ENCODE data around the gene NOXRED1.
"Not testable (repeated sequence)": the region's sequence is repeated elsewhere in the genome, so short reads cannot be mapped to it uniquely, and the experiment has no call there.

Gene NOXRED1

DNA sequence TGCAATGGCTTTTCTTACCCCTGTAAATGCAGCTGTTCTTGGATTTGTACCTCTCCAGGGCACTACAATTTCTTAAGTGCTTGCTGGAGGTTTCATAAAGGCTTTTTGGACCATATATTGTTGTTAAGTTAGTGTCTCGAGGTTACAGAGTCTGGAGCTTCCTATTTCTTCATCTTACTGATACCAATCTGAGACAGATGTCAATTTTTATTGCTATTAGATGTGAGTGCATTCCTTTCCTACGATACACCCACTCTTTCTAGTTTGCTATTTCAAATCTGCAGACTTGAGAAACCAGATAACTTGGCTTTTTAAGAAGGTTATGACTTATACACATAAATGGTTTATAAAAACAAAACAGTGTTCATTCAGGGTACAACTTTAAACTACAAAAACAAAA, 2.1 kb downstream of the NOXRED1 start:
- Histone ChIP-seq H3K79me1 (ENCODE audit: low read length) (no peaks in the 10 kb centered on the region), H3K27me3 (ENCODE audit: insufficient read depth, low read length, poor library complexity) (no peaks in the 10 kb centered on the region), H3K79me2 (ENCODE audit: control insufficient read depth, insufficient read depth, low read length) (no peaks in the 10 kb centered on the region), H3K4me1 (ENCODE audit: control insufficient read depth, low read depth, low read length) (no peaks in the 10 kb centered on the region), H3K27ac (ENCODE audit: low read depth, low read length) (no peak overlapping the region), H4K5ac (ENCODE audit: low read length) (no peak overlapping the region), H2BK5ac (ENCODE audit: low read length) (no peak overlapping the region), H3K9ac (ENCODE audit: low read length) (no peak overlapping the region), H2BK15ac (replicated peaks; ENCODE audit: low read depth) (no peak overlapping the region), H3K23ac (ENCODE audit: low read length) (no peak overlapping the region), H3K36me3 (ENCODE audit: control insufficient read depth, insufficient read depth, low read length) (peaks cover 1% of the 10 kb centered on the region), H2BK120ac (ENCODE audit: low read depth, low read length) (no peak overlapping the region), H4K8ac (ENCODE audit: low read depth, low read length) (no peak overlapping the region), H3K4me3 (ENCODE audit: low read length) (no peak overlapping the region), H3K4ac (ENCODE audit: low read depth, low read length) (no peak overlapping the region), H3K56ac (ENCODE audit: low read length) (no peak overlapping the region), H3K18ac (ENCODE audit: low read length) (no peak overlapping the region), H2AK5ac (ENCODE audit: low read length) (no peak overlapping the region), H3K4me2 (ENCODE audit: low read length) (no peak overlapping the region)
- DNase-seq, result no peak
- WGBS (ENCODE audit: extremely low coverage, insufficient coverage, low lambda C conversion rate), result no CpG with 5 or more reads among the region's 2 CpGs

GRCh38 chr14:77416836-77417235, 6.5 kb downstream of the NOXRED1 start:
- Histone ChIP-seq H4K5ac (ENCODE audit: low read length) (no peak overlapping the region), H3K56ac (ENCODE audit: low read length) (no peak overlapping the region), H3K4me3 (ENCODE audit: low read length) (no peak overlapping the region), H3K79me2 (ENCODE audit: control insufficient read depth, insufficient read depth, low read length) (no peaks in the 10 kb centered on the region), H3K27ac (ENCODE audit: low read depth, low read length) (no peak overlapping the region), H3K4ac (ENCODE audit: low read depth, low read length) (no peak overlapping the region), H4K8ac (ENCODE audit: low read depth, low read length) (no peak overlapping the region), H3K36me3 (ENCODE audit: control insufficient read depth, insufficient read depth, low read length) (no peaks in the 10 kb centered on the region), H3K9ac (ENCODE audit: low read length) (no peak overlapping the region), H3K23ac (ENCODE audit: low read length) (no peak overlapping the region), H2BK5ac (ENCODE audit: low read length) (no peak overlapping the region), H3K79me1 (ENCODE audit: low read length) (no peaks in the 10 kb centered on the region), H2BK120ac (ENCODE audit: low read depth, low read length) (no peak overlapping the region), H2AK5ac (ENCODE audit: low read length) (no peak overlapping the region), H2BK15ac (replicated peaks; ENCODE audit: low read depth) (no peak overlapping the region), H3K18ac (ENCODE audit: low read length) (no peak overlapping the region), H3K27me3 (ENCODE audit: insufficient read depth, low read length, poor library complexity) (no peaks in the 10 kb centered on the region), H3K4me1 (ENCODE audit: control insufficient read depth, low read depth, low read length) (no peaks in the 10 kb centered on the region), H3K4me2 (ENCODE audit: low read length) (no peak overlapping the region)
- DNase-seq, result no peak
- WGBS (ENCODE audit: extremely low coverage, insufficient coverage, low lambda C conversion rate), result no CpG with 5 or more reads among the region's 8 CpGs

GRCh38 chr14:77416098-77416497, 7.2 kb downstream of the NOXRED1 start:
- DNase-seq; H2BK120ac ChIP-seq (ENCODE audit: low read depth, low read length); H4K5ac ChIP-seq (ENCODE audit: low read length); H3K36me3 ChIP-seq (ENCODE audit: control insufficient read depth, insufficient read depth, low read length); H2AK5ac ChIP-seq (ENCODE audit: low read length); H3K9ac ChIP-seq (ENCODE audit: low read length); H2BK15ac ChIP-seq (replicated peaks; ENCODE audit: low read depth); H3K27ac ChIP-seq (ENCODE audit: low read depth, low read length); H3K56ac ChIP-seq (ENCODE audit: low read length); H3K4ac ChIP-seq (ENCODE audit: low read depth, low read length); H3K79me2 ChIP-seq (ENCODE audit: control insufficient read depth, insufficient read depth, low read length); H3K23ac ChIP-seq (ENCODE audit: low read length); H3K18ac ChIP-seq (ENCODE audit: low read length); H3K4me3 ChIP-seq (ENCODE audit: low read length); H4K8ac ChIP-seq (ENCODE audit: low read depth, low read length); H3K4me2 ChIP-seq (ENCODE audit: low read length); H2BK5ac ChIP-seq (ENCODE audit: low read length); H3K79me1 ChIP-seq (ENCODE audit: low read length); H3K4me1 ChIP-seq (ENCODE audit: control insufficient read depth, low read depth, low read length); H3K27me3 ChIP-seq (ENCODE audit: insufficient read depth, low read length, poor library complexity): not testable (repeated sequence)
- WGBS (ENCODE audit: extremely low coverage, insufficient coverage, low lambda C conversion rate), result no CpG with 5 or more reads among the region's 3 CpGs

- DNase-seq; H3K27me3 ChIP-seq (ENCODE audit: insufficient read depth, low read length, poor library complexity); H3K4ac ChIP-seq (ENCODE audit: low read depth, low read length); H2BK5ac ChIP-seq (ENCODE audit: low read length); H2BK15ac ChIP-seq (replicated peaks; ENCODE audit: low read depth); H2AK5ac ChIP-seq (ENCODE audit: low read length); H3K79me2 ChIP-seq (ENCODE audit: control insufficient read depth, insufficient read depth, low read length); H3K79me1 ChIP-seq (ENCODE audit: low read length); H3K18ac ChIP-seq (ENCODE audit: low read length); H3K4me3 ChIP-seq (ENCODE audit: low read length); H3K9ac ChIP-seq (ENCODE audit: low read length); H3K4me1 ChIP-seq (ENCODE audit: control insufficient read depth, low read depth, low read length); H3K23ac ChIP-seq (ENCODE audit: low read length); H3K56ac ChIP-seq (ENCODE audit: low read length); H3K36me3 ChIP-seq (ENCODE audit: control insufficient read depth, insufficient read depth, low read length); H2BK120ac ChIP-seq (ENCODE audit: low read depth, low read length); H4K5ac ChIP-seq (ENCODE audit: low read length); H3K27ac ChIP-seq (ENCODE audit: low read depth, low read length); H4K8ac ChIP-seq (ENCODE audit: low read depth, low read length); H3K4me2 ChIP-seq (ENCODE audit: low read length): not testable (repeated sequence)
- whole genome bisulfite sequencing (ENCODE audit: extremely low coverage, insufficient coverage, low lambda C conversion rate), result no CpG with 5 or more reads among the region's 10 CpGs
Measured at GRCh38 chr14:77415403-77416030, 7.8 kb downstream of the NOXRED1 start.

- no CpG with 5 or more reads among the region's 3 CpGs for WGBS (ENCODE audit: extremely low coverage, insufficient coverage, low lambda C conversion rate)
Measured at GRCh38 chr14:77409131-77409533, 14.2 kb downstream of the NOXRED1 start.

GRCh38 chr14:77407158-77407557, 16.2 kb downstream of the NOXRED1 start:
- no peak overlapping the region for H4K5ac ChIP-seq (ENCODE audit: low read length)
- H3K27ac ChIP-seq (ENCODE audit: low read depth, low read length), result no peak overlapping the region
- H3K27me3 ChIP-seq (ENCODE audit: insufficient read depth, low read length, poor library complexity), result no peaks in the 10 kb centered on the region
- no peak overlapping the region for H2AK5ac ChIP-seq (ENCODE audit: low read length)
- no peak overlapping the region for H2BK15ac ChIP-seq (replicated peaks; ENCODE audit: low read depth)
- H3K79me1 ChIP-seq (ENCODE audit: low read length), result no peaks in the 10 kb centered on the region
- H2BK120ac ChIP-seq (ENCODE audit: low read depth, low read length), result no peak overlapping the region
- H3K56ac ChIP-seq (ENCODE audit: low read length), result no peak overlapping the region
- H3K9ac ChIP-seq (ENCODE audit: low read length), result no peak overlapping the region
- DNase-seq, result no peak
- no peak overlapping the region for H4K8ac ChIP-seq (ENCODE audit: low read depth, low read length)
- WGBS (ENCODE audit: extremely low coverage, insufficient coverage, low lambda C conversion rate), result no CpG with 5 or more reads among the region's 2 CpGs
- H3K4me2 ChIP-seq (ENCODE audit: low read length), result no peak overlapping the region
- H3K4me1 ChIP-seq (ENCODE audit: control insufficient read depth, low read depth, low read length), result no peaks in the 10 kb centered on the region
- no peak overlapping the region for H3K4me3 ChIP-seq (ENCODE audit: low read length)
- no peak overlapping the region for H3K23ac ChIP-seq (ENCODE audit: low read length)
- no peak overlapping the region for H3K18ac ChIP-seq (ENCODE audit: low read length)
- no peaks in the 10 kb centered on the region for H3K36me3 ChIP-seq (ENCODE audit: control insufficient read depth, insufficient read depth, low read length)
- no peak overlapping the region for H3K4ac ChIP-seq (ENCODE audit: low read depth, low read length)
- no peak overlapping the region for H2BK5ac ChIP-seq (ENCODE audit: low read length)
- H3K79me2 ChIP-seq (ENCODE audit: control insufficient read depth, insufficient read depth, low read length), result no peaks in the 10 kb centered on the region

More at GRCh38 chr14:77409131-77409533, 14.2 kb downstream of the NOXRED1 start:
- no peak overlapping the region for H3K4ac ChIP-seq (ENCODE audit: low read depth, low read length)
- H3K27me3 ChIP-seq (ENCODE audit: insufficient read depth, low read length, poor library complexity), result no peaks in the 10 kb centered on the region
- no peak overlapping the region for H3K23ac ChIP-seq (ENCODE audit: low read length)
- H4K5ac ChIP-seq (ENCODE audit: low read length), result no peak overlapping the region
- H2BK120ac ChIP-seq (ENCODE audit: low read depth, low read length), result no peak overlapping the region
- H4K8ac ChIP-seq (ENCODE audit: low read depth, low read length), result no peak overlapping the region
- no peak overlapping the region for H3K9ac ChIP-seq (ENCODE audit: low read length)
- DNase-seq, result peak; percentile 71
- H3K4me1 ChIP-seq (ENCODE audit: control insufficient read depth, low read depth, low read length), result no peaks in the 10 kb centered on the region
- no peak overlapping the region for H2BK5ac ChIP-seq (ENCODE audit: low read length)
- no peaks in the 10 kb centered on the region for H3K36me3 ChIP-seq (ENCODE audit: control insufficient read depth, insufficient read depth, low read length)
- H3K4me2 ChIP-seq (ENCODE audit: low read length), result no peak overlapping the region
- H3K4me3 ChIP-seq (ENCODE audit: low read length), result no peak overlapping the region
- H3K79me2 ChIP-seq (ENCODE audit: control insufficient read depth, insufficient read depth, low read length), result no peaks in the 10 kb centered on the region
- no peak overlapping the region for H2AK5ac ChIP-seq (ENCODE audit: low read length)
- H3K18ac ChIP-seq (ENCODE audit: low read length), result no peak overlapping the region
- H2BK15ac ChIP-seq (replicated peaks; ENCODE audit: low read depth), result no peak overlapping the region
- no peaks in the 10 kb centered on the region for H3K79me1 ChIP-seq (ENCODE audit: low read length)
- no peak overlapping the region for H3K27ac ChIP-seq (ENCODE audit: low read depth, low read length)
- H3K56ac ChIP-seq (ENCODE audit: low read length), result no peak overlapping the region

Measured in mesendoderm (in vitro differentiated cells).